Measurements from ENCODE around the gene ABCB6. TPM values are rescaled to one million over a fixed set of nuclear protein-coding genes. Genes with fewer than 3 reads are reported as not detected.

The ABCB6 gene
- total RNA-seq, 2 donors from 2014 or later: 9.3 to 12.1 TPM

DNA sequence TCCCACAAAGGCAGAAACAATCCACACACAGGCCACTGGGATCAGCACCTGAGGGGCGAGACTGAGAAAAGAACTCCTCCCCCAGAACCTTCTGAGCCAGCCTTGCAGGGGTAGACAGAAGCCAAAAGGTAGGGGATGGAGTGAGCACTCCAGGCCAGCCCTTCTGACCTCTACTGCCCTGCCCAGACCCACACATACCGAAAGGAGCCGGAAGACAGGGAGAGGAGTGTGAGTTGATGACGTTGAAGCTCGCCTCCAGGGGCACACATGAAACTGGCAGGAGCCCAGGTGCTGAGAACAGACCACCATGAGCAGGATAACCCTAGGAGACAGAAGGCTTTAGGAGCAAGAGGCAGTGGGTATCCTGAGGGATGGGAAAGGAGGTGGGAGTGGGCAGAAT lies 50.8 kb downstream of the ABCB6 start:
- no peak for DNase-seq (ENCODE audit: low spot score)
- no peaks in the 10 kb centered on the region for H3K27me3 ChIP-seq
- peaks cover 0 to 13% of the 10 kb centered on the region in 2 donors for H3K4me1 ChIP-seq
- H3K36me3 ChIP-seq: peaks cover 6% of the 10 kb centered on the region
- no peak overlapping the region for H3K4me3 ChIP-seq
- TF ChIP-seq, protein P1, sequence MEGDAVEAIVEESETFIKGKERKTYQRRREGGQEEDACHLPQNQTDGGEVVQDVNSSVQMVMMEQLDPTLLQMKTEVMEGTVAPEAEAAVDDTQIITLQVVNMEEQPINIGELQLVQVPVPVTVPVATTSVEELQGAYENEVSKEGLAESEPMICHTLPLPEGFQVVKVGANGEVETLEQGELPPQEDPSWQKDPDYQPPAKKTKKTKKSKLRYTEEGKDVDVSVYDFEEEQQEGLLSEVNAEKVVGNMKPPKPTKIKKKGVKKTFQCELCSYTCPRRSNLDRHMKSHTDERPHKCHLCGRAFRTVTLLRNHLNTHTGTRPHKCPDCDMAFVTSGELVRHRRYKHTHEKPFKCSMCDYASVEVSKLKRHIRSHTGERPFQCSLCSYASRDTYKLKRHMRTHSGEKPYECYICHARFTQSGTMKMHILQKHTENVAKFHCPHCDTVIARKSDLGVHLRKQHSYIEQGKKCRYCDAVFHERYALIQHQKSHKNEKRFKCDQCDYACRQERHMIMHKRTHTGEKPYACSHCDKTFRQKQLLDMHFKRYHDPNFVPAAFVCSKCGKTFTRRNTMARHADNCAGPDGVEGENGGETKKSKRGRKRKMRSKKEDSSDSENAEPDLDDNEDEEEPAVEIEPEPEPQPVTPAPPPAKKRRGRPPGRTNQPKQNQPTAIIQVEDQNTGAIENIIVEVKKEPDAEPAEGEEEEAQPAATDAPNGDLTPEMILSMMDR (IDR thresholded peaks at IDR 0.05): no peak
- no peak overlapping the region for H3K27ac ChIP-seq
- H3K9me3 ChIP-seq: no peaks in the 10 kb centered on the region

DNA sequence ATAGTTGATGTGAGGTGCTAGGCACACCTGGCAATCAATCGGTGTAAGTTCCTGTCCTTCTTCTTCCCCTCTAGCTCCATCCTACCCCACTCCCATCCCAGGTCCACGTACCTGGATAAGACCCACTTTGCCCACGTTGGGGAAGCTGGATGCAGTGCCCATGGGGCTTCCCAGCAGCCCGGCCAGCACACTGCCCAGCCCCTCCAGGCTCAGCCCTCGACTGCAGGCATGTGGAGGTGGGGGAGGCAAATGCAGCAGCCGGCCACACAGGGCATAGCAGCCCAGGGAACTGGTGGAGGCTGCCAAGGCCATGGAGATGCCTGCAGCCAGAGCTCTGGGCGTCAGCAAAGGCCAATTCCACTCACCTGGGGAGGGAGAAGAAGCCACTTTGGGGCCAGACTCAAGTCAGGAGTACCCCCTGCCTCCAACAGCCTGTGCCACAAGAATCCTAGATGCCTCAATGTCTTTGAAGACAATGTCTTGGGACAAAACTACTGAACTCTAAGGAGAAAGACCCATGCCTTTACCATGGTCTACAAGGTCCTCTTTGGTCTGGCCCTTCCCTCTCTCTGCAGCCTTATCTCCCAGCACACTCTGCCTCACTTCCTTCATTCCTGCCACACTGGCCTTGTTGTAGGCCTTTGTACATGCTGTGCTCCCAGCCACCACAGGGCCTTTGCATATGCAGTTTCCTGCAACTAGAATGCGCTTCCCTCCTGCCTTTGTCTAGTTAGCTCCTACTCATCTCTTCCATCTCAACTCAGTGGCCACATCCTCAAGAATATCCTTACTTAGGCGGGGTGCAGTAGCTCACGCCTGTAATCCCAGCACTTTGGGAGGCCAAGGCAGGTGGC lies 53.5 kb downstream of the ABCB6 start:
- peaks cover 0 to 8% of the 10 kb centered on the region in 2 donors for H3K4me1 ChIP-seq
- H3K4me3 ChIP-seq: no peak overlapping the region
- TF ChIP-seq, protein P1 (IDR thresholded peaks at IDR 0.05): no peak
- no peak for DNase-seq (ENCODE audit: low spot score)
- H3K9me3 ChIP-seq: no peaks in the 10 kb centered on the region
- no peaks in the 10 kb centered on the region for H3K27me3 ChIP-seq
- no peaks in the 10 kb centered on the region for H3K36me3 ChIP-seq
- no peak overlapping the region for H3K27ac ChIP-seq

DNA sequence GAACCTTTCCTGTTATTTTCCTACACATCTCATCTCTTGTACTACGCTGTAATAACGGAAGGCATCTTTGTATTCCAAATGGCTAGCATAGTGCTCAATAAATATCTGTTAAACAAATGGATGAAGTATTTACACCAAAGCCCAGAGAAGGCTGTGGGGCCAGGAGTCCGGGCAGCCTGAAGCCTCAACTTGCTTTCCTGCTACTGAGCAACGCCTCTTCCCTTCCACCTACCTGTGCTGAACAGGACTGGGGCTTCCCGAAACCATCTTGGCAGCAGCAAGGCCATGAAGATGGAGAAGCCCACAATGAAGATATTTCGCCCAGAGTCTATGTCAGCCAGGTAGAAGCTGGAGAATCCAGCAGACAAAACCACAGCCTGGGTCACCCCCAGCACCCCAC lies 55.6 kb downstream of the ABCB6 start:
- H3K27ac ChIP-seq: no peak overlapping the region

DNA sequence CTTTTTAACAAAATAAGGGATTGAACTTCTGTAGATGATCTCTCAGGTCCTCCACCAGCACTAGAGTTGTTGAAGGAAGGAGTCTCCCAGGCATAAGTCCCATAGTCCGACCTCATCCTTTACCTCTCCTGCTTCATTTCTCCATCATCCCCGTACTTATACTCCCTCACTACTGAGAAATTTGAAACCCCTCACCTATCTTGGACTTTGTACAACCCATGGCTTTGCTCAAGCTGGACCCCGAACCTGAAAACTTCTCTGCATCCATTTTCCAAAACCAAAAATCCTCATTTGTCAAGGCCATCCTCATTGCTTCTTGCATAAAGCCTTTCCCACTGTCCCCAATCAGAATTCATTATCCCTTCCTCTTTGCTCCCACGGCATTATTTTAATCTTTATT lies 57.7 kb downstream of the ABCB6 start:
- Histone ChIP-seq H3K9me3 (no peaks in the 10 kb centered on the region), H3K27me3 (no peaks in the 10 kb centered on the region), H3K36me3 (peaks cover 9% of the 10 kb centered on the region), H3K27ac (peak overlapping the region; percentile 95 to 96), H3K4me1 (peaks cover 0 to 13% of the 10 kb centered on the region in 2 donors), H3K4me3 (peak overlapping the region; percentile 59 to 70)
- DNase-seq (ENCODE audit: low spot score): no peak
- TF ChIP-seq, protein P1 (IDR thresholded peaks at IDR 0.05): no peak

More for the DNA sequence above, 55.6 kb downstream of the ABCB6 start:
- H3K4me3 ChIP-seq: no peak overlapping the region
- H3K27me3 ChIP-seq: no peaks in the 10 kb centered on the region
- peaks cover 0 to 13% of the 10 kb centered on the region in 2 donors for H3K4me1 ChIP-seq
- TF ChIP-seq, protein P1 (IDR thresholded peaks at IDR 0.05): no peak
- H3K36me3 ChIP-seq: no peaks in the 10 kb centered on the region
- no peak for DNase-seq (ENCODE audit: low spot score)
- no peaks in the 10 kb centered on the region for H3K9me3 ChIP-seq

DNA sequence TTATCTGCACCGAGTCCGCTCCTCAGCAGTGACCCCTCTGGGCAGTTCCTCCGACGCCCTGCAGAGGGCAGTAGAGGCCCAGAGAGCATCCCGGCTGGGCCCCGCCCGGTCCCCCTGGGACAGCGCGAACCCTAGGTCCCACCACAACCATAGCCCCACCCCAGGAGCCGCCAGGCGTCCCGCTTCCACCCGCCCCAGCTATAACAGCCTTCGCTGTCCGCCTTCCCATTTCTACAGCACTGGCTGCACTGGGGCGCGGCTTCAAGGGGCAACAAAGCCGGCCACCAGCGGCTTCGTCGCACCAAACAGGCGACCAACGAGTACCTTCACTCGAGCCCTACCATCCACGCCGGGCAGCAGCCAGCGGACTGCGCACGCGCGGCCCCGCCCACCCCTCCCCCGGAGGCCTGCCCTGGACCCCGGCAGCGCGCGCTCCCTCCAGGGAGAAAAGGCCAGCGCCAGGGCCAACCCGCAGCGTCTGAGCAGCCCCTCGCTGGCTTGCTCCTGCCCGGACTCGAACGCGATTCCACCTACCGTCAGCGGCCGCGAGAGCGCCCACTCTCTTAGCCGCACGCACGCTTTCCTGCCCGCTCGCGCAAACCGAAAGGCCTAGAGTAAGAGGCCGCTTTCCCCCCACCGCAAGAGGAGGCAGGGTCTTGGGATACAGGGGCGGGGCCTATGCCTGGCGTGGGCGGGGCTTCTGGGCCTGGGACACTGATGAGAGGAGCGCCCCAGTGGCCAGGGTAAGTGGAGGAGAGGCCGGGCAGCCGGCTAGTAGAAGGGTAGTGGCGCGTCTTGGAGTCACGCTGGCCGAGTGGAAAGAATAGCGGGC lies 58.4 kb downstream of the ABCB6 start, which contains the start of gene NHEJ1:
NHEJ1 (minus strand) TSS at position 630 of the 832 bp plus-strand sequence. CDS start 2,453 bp downstream, outside the sequence.
- Histone ChIP-seq H3K27me3 (no peaks in the 10 kb centered on the region), H3K36me3 (peaks cover 9% of the 10 kb centered on the region), H3K9me3 (no peaks in the 10 kb centered on the region), H3K4me1 (peaks cover 0 to 13% of the 10 kb centered on the region in 2 donors), H3K27ac (peak within 1 kb of the TSS; percentile 95 to 96), H3K4me3 (peak within 1 kb of the TSS; percentile 59 to 70)
- TF ChIP-seq, protein P1 (IDR thresholded peaks at IDR 0.05): peak; percentile 99 to 100
- peak; percentile 98 for DNase-seq (ENCODE audit: low spot score)

Other genes with a start within 250 kb of the ABCB6 start
- gene FEV, start 233.8 kb downstream of the ABCB6 start, total RNA-seq: not detected
- gene CRYBA2, start 225.5 kb downstream of the ABCB6 start, total RNA-seq: not detected
- gene CFAP65, start 177.4 kb downstream of the ABCB6 start, total RNA-seq: not detected
- not detected for gene IHH, start 158.0 kb downstream of the ABCB6 start, total RNA-seq
- gene NHEJ1, start 58.1 kb downstream of the ABCB6 start, total RNA-seq: 1 to 10 TPM; 8.3 to 8.4 TPM
- under 1 TPM; 0.33 to 0.55 TPM for gene SLC23A3, start 48.9 kb downstream of the ABCB6 start, total RNA-seq
- gene CNPPD1, start 42.0 kb downstream of the ABCB6 start, total RNA-seq: 10 to 100 TPM; 32.4 to 42.3 TPM
- 10 to 100 TPM; 26.6 to 41.7 TPM for gene RETREG2, start 40.7 kb downstream of the ABCB6 start, total RNA-seq
- gene ZFAND2B, start 12.2 kb downstream of the ABCB6 start, total RNA-seq: 10 to 100 TPM; 15.5 to 31.5 TPM
- 10 to 100 TPM; 78.8 to 80.3 TPM for gene ATG9A, start 10.7 kb upstream of the ABCB6 start, total RNA-seq
- gene ANKZF1, start 10.8 kb upstream of the ABCB6 start, total RNA-seq: 10 to 100 TPM; 14.5 to 14.9 TPM
- gene GLB1L, start 26.5 kb upstream of the ABCB6 start, total RNA-seq: 1 to 10 TPM; 1.8 to 3.4 TPM
- 1 to 10 TPM; 7.0 to 9.0 TPM for gene STK16, start 26.5 kb upstream of the ABCB6 start, total RNA-seq
- gene TUBA4B, start 34.3 kb upstream of the ABCB6 start, total RNA-seq: not detected
- 100 to 1,000 TPM in 1 of 2 donors, 10 to 100 TPM in 1; 51.7 to 159 TPM for gene TUBA4A, start 35.0 kb upstream of the ABCB6 start, total RNA-seq
- 10 to 100 TPM; 33.3 to 38.7 TPM for gene DNAJB2, start 60.4 kb upstream of the ABCB6 start, total RNA-seq
- gene PTPRN, start 90.4 kb upstream of the ABCB6 start, total RNA-seq: under 1 TPM in 1 of 2 donors, not detected in 1; 0.74 TPM
- not detected for gene RESP18, start 113.8 kb upstream of the ABCB6 start, total RNA-seq
- gene DNPEP, start 169.0 kb upstream of the ABCB6 start, total RNA-seq: 10 to 100 TPM; 48.1 to 51.2 TPM
- over 10,000 TPM; 12,280 to 13,654 TPM for gene DES, start 199.4 kb upstream of the ABCB6 start, total RNA-seq
- gene SPEG, start 215.9 kb upstream of the ABCB6 start, total RNA-seq: 10 to 100 TPM; 82.2 to 90.8 TPM